HUES64 (cell line): ENCODE results near the gene HDLBP.

ENCODE experiments used
- H3K27ac ChIP-seq: 2 replicates; pipeline ENCODE4 v1.7.0; 2013; ENCODE audit warnings: low read depth, low read length, inconsistent platforms
- H3K27me3 ChIP-seq: 2 replicates; pipeline ENCODE4 v1.6.1; 2013; ENCODE audit warnings: mild to moderate bottlenecking, low read length; ENCODE audit not compliant: insufficient read depth
- H3K36me3 ChIP-seq: 2 replicates; pipeline ENCODE4 v1.6.1; 2013; ENCODE audit warnings: mild to moderate bottlenecking, low read length; ENCODE audit not compliant: insufficient read depth
- H3K4me1 ChIP-seq: 2 replicates; pipeline ENCODE4 v1.6.1; 2013; ENCODE audit warnings: mild to moderate bottlenecking, low read length, moderate library complexity; ENCODE audit not compliant: insufficient read depth
- H3K4me3 ChIP-seq: 2 replicates; pipeline ENCODE4 v1.5.1; 2013; ENCODE audit warnings: mild to moderate bottlenecking, low read length, moderate library complexity
- H3K9ac ChIP-seq: 2 replicates; pipeline ENCODE4 v1.6.1; 2013; ENCODE audit warnings: mild to moderate bottlenecking, low read depth, low read length
- H3K9me3 ChIP-seq: 2 replicates; pipeline ENCODE4 v1.6.1; 2013; ENCODE audit warnings: low read depth, low read length; ENCODE audit not compliant: insufficient read depth
- WGBS: fragments of 150-250, 120-280 bp; methylation state at CpG from one replicate; pipeline ENCODE4 v1.1.7; 2013; ENCODE audit warnings: missing lambda C conversion rate; 5-methylcytosine and 5-hydroxymethylcytosine counted together

The HDLBP gene

GRCh38 chr2:241185961-241186360, 129.5 kb downstream of the HDLBP start:
- Histone ChIP-seq H3K4me1 (0 out of 2 replicates have a peak, but pooled peaks cover 5% of the 10 kb centered on the region), H3K4me3 (no peak overlapping the region), H3K27me3 (no peaks in the 10 kb centered on the region), H3K9ac (no peak overlapping the region), H3K9me3 (no peaks in the 10 kb centered on the region), H3K27ac (no peak overlapping the region), H3K36me3 (peaks cover 4% of the 10 kb centered on the region; the same call in 1 of the 2 replicates)
- 85% methylated on average over 11 of the region's 11 CpGs for WGBS

- Histone ChIP-seq H3K4me1 (0 out of 2 replicates have a peak, but pooled peaks cover 5% of the 10 kb centered on the region), H3K9ac (no peak overlapping the region), H3K9me3 (no peaks in the 10 kb centered on the region), H3K36me3 (peaks cover 4% of the 10 kb centered on the region; the same call in 1 of the 2 replicates), H3K27ac (no peak overlapping the region), H3K27me3 (no peaks in the 10 kb centered on the region), H3K4me3 (no peak overlapping the region)
- 83% methylated on average over 9 of the region's 9 CpGs for WGBS
Measured at GRCh38 chr2:241184901-241185300, 130.6 kb downstream of the HDLBP start.

GRCh38 chr2:241183221-241183620, 132.3 kb downstream of the HDLBP start:
- no peak overlapping the region for H3K4me3 ChIP-seq
- peaks cover 8% of the 10 kb centered on the region for H3K36me3 ChIP-seq
- H3K27me3 ChIP-seq, result no peaks in the 10 kb centered on the region
- WGBS, result 92% methylated on average over 9 of the region's 9 CpGs
- no peak overlapping the region for H3K9ac ChIP-seq
- 0 out of 2 replicates have a peak, but pooled peaks cover 2% of the 10 kb centered on the region for H3K4me1 ChIP-seq
- H3K9me3 ChIP-seq, result no peaks in the 10 kb centered on the region
- no peak overlapping the region for H3K27ac ChIP-seq

- Histone ChIP-seq H3K4me1 (no peaks in the 10 kb centered on the region), H3K9me3 (no peaks in the 10 kb centered on the region), H3K4me3 (no peak overlapping the region)
Measured at GRCh38 chr2:241182531-241183133, 132.8 kb downstream of the HDLBP start.

GRCh38 chr2:241182126-241182525, 133.3 kb downstream of the HDLBP start:
- no peak overlapping the region for H3K9ac ChIP-seq
- no peaks in the 10 kb centered on the region for H3K4me1 ChIP-seq
- H3K27ac ChIP-seq, result no peak overlapping the region
- H3K27me3 ChIP-seq, result no peaks in the 10 kb centered on the region
- peaks cover 8% of the 10 kb centered on the region for H3K36me3 ChIP-seq
- H3K9me3 ChIP-seq, result no peaks in the 10 kb centered on the region
- WGBS, result 91% methylated on average over 3 of the region's 3 CpGs
- H3K4me3 ChIP-seq, result no peak overlapping the region

More at GRCh38 chr2:241182531-241183133, 132.8 kb downstream of the HDLBP start:
- H3K9ac ChIP-seq, result no peak overlapping the region
- WGBS, result 94% methylated on average over 28 of the region's 28 CpGs
- no peaks in the 10 kb centered on the region for H3K27me3 ChIP-seq
- peaks cover 8% of the 10 kb centered on the region for H3K36me3 ChIP-seq
- H3K27ac ChIP-seq, result no peak overlapping the region

- peaks cover 9% of the 10 kb centered on the region for H3K36me3 ChIP-seq
- 79% methylated on average over 12 of the region's 12 CpGs for WGBS
- no peak overlapping the region for H3K4me3 ChIP-seq
- H3K9me3 ChIP-seq, result no peaks in the 10 kb centered on the region
- H3K4me1 ChIP-seq, result no peaks in the 10 kb centered on the region
- no peak overlapping the region for H3K9ac ChIP-seq
- H3K27me3 ChIP-seq, result no peaks in the 10 kb centered on the region
- H3K27ac ChIP-seq, result no peak overlapping the region
Measured at GRCh38 chr2:241180495-241180894, 135.0 kb downstream of the HDLBP start.

- H3K9ac ChIP-seq, result no peak overlapping the region
- peaks cover 15% of the 10 kb centered on the region for H3K36me3 ChIP-seq
- H3K4me3 ChIP-seq, result no peak overlapping the region
- no peaks in the 10 kb centered on the region for H3K4me1 ChIP-seq
- WGBS, result 100% methylated on average over 4 of the region's 4 CpGs
- H3K27me3 ChIP-seq, result no peaks in the 10 kb centered on the region
- no peak overlapping the region for H3K27ac ChIP-seq
- no peaks in the 10 kb centered on the region for H3K9me3 ChIP-seq
Measured at GRCh38 chr2:241179899-241180298, 135.6 kb downstream of the HDLBP start.

- H3K9me3 ChIP-seq, result no peaks in the 10 kb centered on the region
- H3K4me1 ChIP-seq, result no peaks in the 10 kb centered on the region
- H3K27me3 ChIP-seq, result no peaks in the 10 kb centered on the region
- no peak overlapping the region for H3K27ac ChIP-seq
- WGBS, result 85% methylated on average over 4 of the region's 4 CpGs
- no peak overlapping the region for H3K9ac ChIP-seq
- peaks cover 16% of the 10 kb centered on the region for H3K36me3 ChIP-seq
- H3K4me3 ChIP-seq, result no peak overlapping the region
Measured at GRCh38 chr2:241178961-241179360, 136.5 kb downstream of the HDLBP start.

- H3K4me3 ChIP-seq, result no peak overlapping the region
- peaks cover 13% of the 10 kb centered on the region for H3K36me3 ChIP-seq
- 94% methylated on average over 12 of the region's 12 CpGs for WGBS
- no peak overlapping the region for H3K9ac ChIP-seq
- H3K4me1 ChIP-seq, result no peaks in the 10 kb centered on the region
- no peaks in the 10 kb centered on the region for H3K27me3 ChIP-seq
- no peak overlapping the region for H3K27ac ChIP-seq
- no peaks in the 10 kb centered on the region for H3K9me3 ChIP-seq
Measured at GRCh38 chr2:241177526-241178334, 137.7 kb downstream of the HDLBP start.
